Chondrocyte (in vitro differentiated cells): ENCODE measurements around the gene EN2. TPM values are rescaled to one million over a fixed set of nuclear protein-coding genes. Genes with fewer than 3 reads are reported as not detected.

Experiments
- DNase-seq: peaks from one replicate; pipeline ENCODE4 v3.0.0; 2021; ENCODE audit warnings: mixed read lengths, low spot score
- H3K27ac Mint-ChIP-seq: one replicate; pipeline ENCODE4 v1.8.0; 2021; ENCODE audit warnings: mild to moderate bottlenecking, moderate library complexity, mixed read lengths; ENCODE audit not compliant: unreplicated experiment
- H3K27me3 Mint-ChIP-seq: 2 replicates; pipeline ENCODE4 v1.8.0; 2021; ENCODE audit warnings: low read depth, mixed read lengths
- H3K36me3 Mint-ChIP-seq: 2 replicates; pipeline ENCODE4 v1.8.0; 2021; ENCODE audit warnings: low read depth, mixed read lengths
- H3K4me1 Mint-ChIP-seq: 2 replicates; pipeline ENCODE4 v1.8.0; 2021; ENCODE audit warnings: low read depth, mild to moderate bottlenecking, mixed read lengths
- H3K4me3 Mint-ChIP-seq: one replicate; pipeline ENCODE4 v1.8.0; 2021; ENCODE audit warnings: mild to moderate bottlenecking, moderate library complexity, mixed read lengths; ENCODE audit not compliant: unreplicated experiment
- H3K9me3 Mint-ChIP-seq: 2 replicates; pipeline ENCODE4 v1.8.0; 2021; ENCODE audit warnings: low read depth, mixed read lengths
- total RNA-seq: library from RNA; stranded (reverse); gene quantifications from 3 replicates; pipeline ENCODE4 v1.2.1, GENCODE V29; 2021
- TF ChIP-seq, protein P1 (sequence below): fragments of 200-600 bp; sonication (generic); IDR thresholded peaks from 2 replicates; pipeline ENCODE4 v1.5.0; 2021; ENCODE audit warnings: antibody characterized with exemption, mild to moderate bottlenecking, moderate library complexity

Gene EN2
- total RNA-seq, 1 donor from 2014 or later: 0.15 TPM

DNA sequence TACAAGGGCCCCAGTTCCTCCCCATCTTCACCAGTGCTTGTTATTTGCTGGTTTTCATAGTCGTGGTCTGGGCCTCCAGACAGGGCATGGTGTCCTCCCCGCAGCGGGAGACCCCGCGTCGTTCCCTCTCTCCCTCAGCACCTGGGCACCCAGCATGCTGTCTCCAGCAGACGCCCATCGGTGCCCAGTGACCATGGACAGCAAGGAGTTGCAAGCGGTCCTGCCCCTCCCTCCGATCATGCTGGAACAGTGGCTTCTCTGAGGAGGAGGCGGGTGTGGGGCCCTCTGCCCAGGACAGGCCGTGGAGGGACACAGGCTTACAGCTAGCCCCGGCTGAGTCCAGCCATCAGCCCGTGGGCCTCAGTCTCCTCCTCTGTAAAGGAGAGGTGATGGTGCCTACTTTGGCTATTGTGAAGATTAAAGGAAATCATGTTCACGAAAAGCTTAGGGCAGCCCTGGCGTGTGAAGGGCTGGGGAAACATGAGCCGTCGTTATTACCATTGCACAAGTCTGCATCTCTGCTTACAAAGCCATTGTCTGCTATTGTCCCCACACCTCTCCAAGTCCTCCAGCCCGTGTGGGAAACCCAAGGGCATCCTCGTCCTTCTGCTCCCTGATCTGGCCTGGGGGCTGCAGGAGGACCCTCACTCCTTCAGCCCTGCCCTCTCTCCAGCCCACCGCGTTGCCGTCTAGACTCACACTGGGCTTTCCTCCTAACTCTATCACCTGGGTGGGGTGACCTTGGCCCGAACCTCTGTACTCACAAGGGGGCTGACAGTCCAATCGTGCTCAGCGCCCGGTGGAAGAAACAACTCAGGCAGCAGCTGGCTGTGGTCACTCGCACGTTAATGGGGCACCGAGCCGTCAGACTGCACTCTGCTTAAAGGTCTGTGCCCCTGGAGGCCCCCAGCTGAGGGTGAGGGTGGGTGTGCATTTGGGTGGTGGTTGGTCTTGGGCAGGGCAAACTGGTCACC is 29.9 kb downstream of the EN2 start:
- no peak for DNase-seq
- no peak overlapping the region for H3K4me3 Mint-ChIP-seq
- no peaks in the 10 kb centered on the region for H3K9me3 Mint-ChIP-seq
- TF ChIP-seq, protein P1, sequence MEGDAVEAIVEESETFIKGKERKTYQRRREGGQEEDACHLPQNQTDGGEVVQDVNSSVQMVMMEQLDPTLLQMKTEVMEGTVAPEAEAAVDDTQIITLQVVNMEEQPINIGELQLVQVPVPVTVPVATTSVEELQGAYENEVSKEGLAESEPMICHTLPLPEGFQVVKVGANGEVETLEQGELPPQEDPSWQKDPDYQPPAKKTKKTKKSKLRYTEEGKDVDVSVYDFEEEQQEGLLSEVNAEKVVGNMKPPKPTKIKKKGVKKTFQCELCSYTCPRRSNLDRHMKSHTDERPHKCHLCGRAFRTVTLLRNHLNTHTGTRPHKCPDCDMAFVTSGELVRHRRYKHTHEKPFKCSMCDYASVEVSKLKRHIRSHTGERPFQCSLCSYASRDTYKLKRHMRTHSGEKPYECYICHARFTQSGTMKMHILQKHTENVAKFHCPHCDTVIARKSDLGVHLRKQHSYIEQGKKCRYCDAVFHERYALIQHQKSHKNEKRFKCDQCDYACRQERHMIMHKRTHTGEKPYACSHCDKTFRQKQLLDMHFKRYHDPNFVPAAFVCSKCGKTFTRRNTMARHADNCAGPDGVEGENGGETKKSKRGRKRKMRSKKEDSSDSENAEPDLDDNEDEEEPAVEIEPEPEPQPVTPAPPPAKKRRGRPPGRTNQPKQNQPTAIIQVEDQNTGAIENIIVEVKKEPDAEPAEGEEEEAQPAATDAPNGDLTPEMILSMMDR: no peak
- H3K27ac Mint-ChIP-seq: no peak overlapping the region
- peaks cover 52% of the 10 kb centered on the region for H3K27me3 Mint-ChIP-seq
- H3K36me3 Mint-ChIP-seq: peaks cover 5% of the 10 kb centered on the region
- peaks cover 12% of the 10 kb centered on the region for H3K4me1 Mint-ChIP-seq

DNA sequence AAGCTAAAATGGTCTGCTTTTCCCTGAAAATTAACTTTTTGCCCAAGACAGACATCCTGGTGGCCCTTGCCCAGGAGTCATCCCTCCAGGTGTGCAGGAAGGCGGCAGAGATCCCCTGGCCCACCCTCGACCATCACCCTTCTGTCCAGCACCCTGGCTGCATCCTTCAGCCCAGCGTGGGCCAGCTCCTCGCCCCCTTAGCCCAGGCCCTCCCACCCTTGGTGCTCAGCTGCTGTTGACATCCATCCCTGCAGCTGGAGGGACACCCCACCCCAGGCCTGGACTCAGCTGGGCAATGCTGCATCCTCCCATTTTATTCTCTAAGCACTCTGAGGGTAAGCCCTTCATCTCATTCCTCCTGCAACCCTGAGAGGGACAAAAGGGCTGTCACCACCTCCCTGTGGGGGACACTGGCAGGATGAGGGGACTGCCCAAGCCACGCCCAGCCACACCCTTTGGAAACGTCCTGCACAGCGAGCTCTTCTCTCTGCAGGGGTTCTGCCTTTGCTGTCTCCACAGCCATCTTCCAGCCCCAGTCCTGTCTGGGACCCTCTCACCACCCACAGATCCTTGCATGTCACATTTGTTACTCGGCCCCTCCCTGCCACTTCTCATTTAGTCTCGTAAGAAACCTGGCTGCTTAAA is 30.7 kb downstream of the EN2 start:
- peaks cover 5% of the 10 kb centered on the region for H3K36me3 Mint-ChIP-seq
- H3K4me3 Mint-ChIP-seq: no peak overlapping the region
- TF ChIP-seq, protein P1: no peak
- no peaks in the 10 kb centered on the region for H3K9me3 Mint-ChIP-seq
- no peak overlapping the region for H3K27ac Mint-ChIP-seq
- DNase-seq: no peak
- H3K27me3 Mint-ChIP-seq: peaks cover 48% of the 10 kb centered on the region
- H3K4me1 Mint-ChIP-seq: peaks cover 12% of the 10 kb centered on the region

DNA sequence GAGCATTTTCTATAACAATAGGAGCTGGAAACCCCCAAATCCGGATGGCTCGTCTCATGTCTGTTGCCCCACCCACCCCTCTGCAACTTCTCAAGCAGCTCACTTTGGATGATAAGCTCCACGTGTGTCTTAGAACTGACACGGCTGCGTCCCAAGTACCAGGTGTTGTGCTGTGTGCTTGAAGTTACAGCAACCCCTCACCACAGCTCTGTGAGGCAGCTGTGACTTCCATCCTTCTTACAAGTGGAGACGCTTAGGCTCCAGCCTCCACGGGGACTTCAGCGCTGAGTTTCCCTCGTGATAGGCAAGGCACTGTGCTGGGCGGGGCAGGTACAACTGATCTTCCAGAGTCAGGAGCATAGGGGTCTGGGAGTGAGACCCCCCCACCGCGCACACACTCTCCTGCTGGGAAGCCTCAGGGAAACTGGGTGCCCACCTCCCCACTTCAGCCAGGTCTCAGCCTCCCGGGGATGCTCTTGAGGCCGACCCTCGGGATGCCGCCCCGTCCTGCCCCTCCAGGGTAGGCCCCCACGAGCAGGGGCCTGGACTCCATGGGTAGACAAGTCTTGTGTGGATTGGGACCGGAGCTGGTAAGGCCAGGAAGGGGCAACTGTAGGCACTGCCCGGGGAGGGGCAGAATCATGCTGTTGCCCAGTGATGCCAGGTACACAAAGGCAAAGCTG is 31.4 kb downstream of the EN2 start:
- Mint-ChIP-seq H3K9me3 (no peaks in the 10 kb centered on the region), H3K36me3 (peaks cover 5% of the 10 kb centered on the region), H3K27ac (no peak overlapping the region), H3K4me3 (no peak overlapping the region), H3K4me1 (peaks cover 12% of the 10 kb centered on the region), H3K27me3 (peaks cover 43% of the 10 kb centered on the region)
- TF ChIP-seq, protein P1: no peak
- DNase-seq: no peak

DNA sequence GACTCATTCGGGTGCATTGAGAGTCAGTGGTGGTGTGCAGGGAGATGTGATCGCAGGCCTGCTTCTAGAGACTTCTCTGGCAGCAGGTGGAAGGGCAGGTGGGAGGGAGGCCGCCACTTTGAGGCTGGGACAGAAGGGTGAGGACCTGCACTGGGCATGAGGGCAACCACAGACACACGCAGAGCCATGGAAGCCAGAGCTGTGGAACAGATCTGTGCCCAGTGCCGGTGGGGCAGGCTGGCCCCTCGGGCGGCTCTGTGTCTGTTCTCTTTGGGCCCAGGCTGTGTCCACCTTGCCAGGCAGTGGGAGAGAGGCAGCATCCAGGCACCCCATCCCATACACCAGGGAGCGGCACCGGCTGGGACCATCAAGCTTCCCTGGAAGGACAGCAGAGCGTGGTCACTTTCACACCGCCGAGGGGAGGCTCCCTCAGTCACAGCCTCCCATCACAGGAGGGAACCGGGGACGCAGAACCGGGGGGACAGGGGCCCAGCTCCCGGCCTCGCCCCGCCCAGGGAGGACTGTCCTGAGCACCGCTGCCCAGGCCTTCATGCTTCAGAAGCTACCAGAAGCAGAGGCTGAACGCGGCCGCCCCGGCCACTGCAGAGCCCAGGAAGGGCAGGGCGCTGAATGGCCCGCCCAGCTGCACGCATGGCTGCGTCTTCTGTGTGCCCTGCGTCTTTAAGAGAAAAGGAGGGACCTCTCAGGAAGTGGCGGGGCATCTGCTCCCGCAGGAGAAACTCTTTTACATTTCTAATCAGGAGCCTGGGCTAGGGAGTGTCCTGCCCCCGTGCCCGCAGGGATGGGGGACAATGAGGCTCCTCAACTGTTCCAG is 32.1 kb downstream of the EN2 start:
- Mint-ChIP-seq H3K27ac (no peak overlapping the region), H3K9me3 (no peaks in the 10 kb centered on the region), H3K4me3 (peak overlapping the region; percentile 66), H3K4me1 (peaks cover 12% of the 10 kb centered on the region), H3K27me3 (peaks cover 37% of the 10 kb centered on the region), H3K36me3 (peaks cover 5% of the 10 kb centered on the region)
- DNase-seq: no peak
- TF ChIP-seq, protein P1: no peak
